NCI-H226 (cell line): Measurements from ENCODE around the gene BOLA3.
"Not testable (repeated sequence)": the region's sequence is repeated elsewhere in the genome, so short reads cannot be mapped to it uniquely, and the experiment has no call there.

Experiments used
- DNase-seq: peaks from one replicate; pipeline ENCODE4 v3.0.0-alpha.2; 2015

The BOLA3 gene, protein sequence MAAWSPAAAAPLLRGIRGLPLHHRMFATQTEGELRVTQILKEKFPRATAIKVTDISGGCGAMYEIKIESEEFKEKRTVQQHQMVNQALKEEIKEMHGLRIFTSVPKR

GRCh38 chr2:74147727-74148456, at the start of gene BOLA3:
Gene BOLA3, minus strand, starts transcription at chr2:74147912. Its CDS starts 38 bp downstream, at chr2:74147874.
- DNase-seq, result peak; percentile 66

GRCh38 chr2:74197049-74197448, 49.3 kb upstream of the BOLA3 start:
- DNase-seq, result no peak

- DNase-seq, result no peak
Observed at GRCh38 chr2:74194799-74195198, 47.1 kb upstream of the BOLA3 start.

- DNase-seq, result no peak
Observed at GRCh38 chr2:74191596-74192380, 44.1 kb upstream of the BOLA3 start.

- DNase-seq, result no peak
Observed at GRCh38 chr2:74188696-74189095, 41.0 kb upstream of the BOLA3 start.

DNA sequence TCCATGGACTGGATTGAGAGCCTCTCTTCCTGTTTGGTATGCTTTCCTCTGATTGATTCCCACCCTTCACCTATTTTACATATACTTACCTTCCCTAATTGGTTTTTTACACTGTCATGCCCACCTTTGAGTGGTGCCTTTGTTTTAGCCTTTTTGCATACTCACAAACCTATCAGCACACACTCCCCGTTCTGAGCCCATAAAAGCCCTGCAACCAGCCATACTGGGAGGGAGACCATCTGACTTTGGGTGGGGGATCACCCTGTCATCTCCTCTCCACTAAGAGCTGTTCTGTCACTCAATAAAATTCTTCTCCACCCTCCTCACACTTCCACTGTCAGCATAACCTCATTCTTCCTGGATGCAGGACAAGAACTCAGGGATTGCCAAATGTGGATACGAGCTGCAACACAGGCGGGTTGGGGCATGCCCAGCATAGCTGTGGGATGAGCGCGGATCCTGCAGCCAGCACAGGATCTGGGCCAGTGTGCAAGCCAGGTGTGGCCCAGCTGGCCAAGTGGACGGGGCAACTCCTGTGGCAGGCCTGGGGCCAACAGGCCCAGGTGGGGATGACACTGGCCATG, 40.4 kb upstream of the BOLA3 start:
- peak; percentile 84 for DNase-seq

DNA sequence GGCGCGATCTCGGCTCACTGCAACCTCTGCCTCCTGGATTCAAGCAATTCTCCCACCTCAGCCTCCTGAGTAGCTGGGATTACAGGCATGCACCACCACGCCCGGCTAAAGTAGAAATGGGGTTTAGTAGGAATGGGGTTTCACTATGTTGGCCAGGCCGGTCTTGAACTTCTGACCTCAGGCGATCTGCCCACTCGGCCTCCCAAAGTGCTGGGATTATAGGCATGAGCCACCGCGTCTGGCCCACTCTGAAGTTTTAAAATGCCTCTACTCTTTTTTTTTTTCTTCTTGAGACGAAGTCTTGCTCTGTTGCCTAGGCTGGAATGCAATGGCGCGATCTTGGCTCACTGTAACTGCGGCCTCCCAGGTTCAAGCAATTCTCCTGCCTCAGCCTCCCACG, 39.0 kb upstream of the BOLA3 start:
- DNase-seq, result not testable (repeated sequence)

GRCh38 chr2:74186038-74186437, 38.3 kb upstream of the BOLA3 start:
- no peak for DNase-seq

- DNase-seq, result no peak
Observed at GRCh38 chr2:74183878-74184277, 36.2 kb upstream of the BOLA3 start.

- no peak for DNase-seq
Observed at GRCh38 chr2:74181739-74182138, 34.0 kb upstream of the BOLA3 start.

- DNase-seq, result no peak
Observed at GRCh38 chr2:74179063-74179865, 31.6 kb upstream of the BOLA3 start.

DNA sequence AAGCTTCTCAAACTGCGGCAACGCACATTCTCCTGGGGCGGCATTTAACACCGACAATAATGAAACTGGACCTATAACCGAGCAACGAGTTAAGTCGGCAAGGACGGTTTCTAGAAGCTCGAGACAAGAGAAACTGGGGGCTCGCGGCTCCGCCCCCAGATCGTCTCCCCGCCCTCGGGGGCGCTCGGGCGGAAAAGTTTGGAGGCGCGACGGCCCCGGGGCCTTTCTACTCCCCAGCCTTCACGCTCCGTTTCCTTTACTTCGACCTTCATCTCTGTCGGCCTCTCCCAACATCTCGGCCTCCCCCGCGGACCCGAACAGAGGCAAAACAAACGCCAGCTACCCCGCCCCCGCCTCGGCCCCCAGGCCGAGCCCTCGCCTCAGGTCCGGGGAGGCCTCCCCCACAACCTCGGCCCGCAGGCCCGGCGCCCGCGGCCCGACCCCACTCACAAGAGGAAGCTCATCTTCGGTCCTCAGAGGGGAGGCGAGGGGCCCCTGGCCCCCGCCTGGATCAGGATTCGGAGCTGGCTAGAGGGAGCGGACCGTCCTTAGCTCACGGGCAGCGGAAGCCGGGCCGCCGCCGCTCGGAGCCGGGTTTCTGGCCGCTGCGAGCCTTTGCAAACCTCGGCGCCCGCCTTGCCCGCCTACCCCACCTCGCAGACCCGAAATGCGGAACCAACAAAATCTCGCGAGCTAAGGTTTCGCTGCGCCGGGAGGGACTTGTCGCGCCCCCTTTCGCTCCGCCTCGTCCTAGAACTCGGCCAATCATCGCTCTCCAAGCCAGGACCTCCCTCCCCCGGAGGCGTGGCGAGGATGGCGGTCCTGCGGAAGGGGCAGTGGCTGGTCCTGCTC, 30.7 kb upstream of the BOLA3 start, which contains the start of gene MOB1A:
Gene MOB1A (minus strand): TSS at position 669 of the 852 bp plus-strand sequence. CDS start 205 bp downstream, at position 464.
- peak; percentile 97 for DNase-seq

- DNase-seq, result no peak
Observed at GRCh38 chr2:74177696-74178095, 30.0 kb upstream of the BOLA3 start.

GRCh38 chr2:74174909-74175308, 27.2 kb upstream of the BOLA3 start:
- no peak for DNase-seq

GRCh38 chr2:74168739-74169138, 21.0 kb upstream of the BOLA3 start:
- DNase-seq, result no peak

DNA sequence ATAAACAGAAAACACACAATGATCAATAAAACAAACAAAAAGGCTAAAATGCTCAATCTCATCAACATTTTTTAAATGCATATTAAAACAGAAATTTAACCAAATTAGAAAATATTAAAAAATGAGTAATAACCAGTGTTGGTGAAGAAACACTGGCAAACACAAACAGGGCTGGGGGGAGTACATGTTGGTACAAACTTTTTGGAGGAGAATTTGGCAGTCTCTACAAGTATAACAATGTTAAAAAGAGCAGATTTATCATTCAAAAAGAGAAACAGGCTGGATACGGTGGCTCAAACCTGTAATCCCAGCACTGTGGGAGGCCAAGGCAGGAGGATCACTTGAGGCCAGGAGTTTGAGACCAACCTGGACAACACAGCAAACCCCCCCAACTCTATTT, 17.0 kb upstream of the BOLA3 start:
- DNase-seq, result no peak

DNA sequence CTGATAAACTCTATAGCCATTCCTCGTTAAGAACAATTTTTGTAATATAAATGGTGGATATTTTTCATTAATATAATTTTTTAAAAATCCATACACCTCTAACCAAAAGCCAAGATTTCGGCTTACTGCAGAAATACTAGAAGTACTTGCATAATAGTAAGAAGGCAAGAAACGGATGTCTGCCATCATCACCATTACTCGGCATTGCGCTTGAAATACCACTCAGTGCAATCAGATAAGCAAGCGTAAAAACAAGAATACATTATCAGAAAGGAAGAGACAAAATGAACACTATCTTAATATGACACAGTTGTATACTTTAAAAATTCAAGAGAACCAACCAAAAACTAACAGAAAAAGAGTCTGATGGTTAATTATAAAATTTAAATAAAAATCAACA, 15.2 kb upstream of the BOLA3 start:
- DNase-seq, result no peak

DNA sequence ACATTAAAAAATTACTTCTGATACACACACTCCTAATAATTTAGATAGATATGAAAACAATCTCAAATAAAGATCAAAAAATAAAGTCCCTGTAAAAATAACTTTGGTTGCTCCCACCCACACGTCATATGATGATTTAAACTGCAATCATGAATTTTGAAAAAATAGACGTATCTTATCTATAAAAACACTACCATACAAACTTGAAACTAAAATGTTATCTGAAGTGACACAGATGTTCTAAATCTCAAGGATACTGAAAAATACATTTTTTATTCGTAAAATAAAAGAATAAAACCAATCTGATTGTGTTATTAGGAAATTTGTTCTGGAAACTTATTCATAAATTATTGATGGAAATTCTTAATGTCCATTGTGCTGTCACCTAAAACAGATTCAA, 8.1 kb upstream of the BOLA3 start:
- DNase-seq, result no peak

DNA sequence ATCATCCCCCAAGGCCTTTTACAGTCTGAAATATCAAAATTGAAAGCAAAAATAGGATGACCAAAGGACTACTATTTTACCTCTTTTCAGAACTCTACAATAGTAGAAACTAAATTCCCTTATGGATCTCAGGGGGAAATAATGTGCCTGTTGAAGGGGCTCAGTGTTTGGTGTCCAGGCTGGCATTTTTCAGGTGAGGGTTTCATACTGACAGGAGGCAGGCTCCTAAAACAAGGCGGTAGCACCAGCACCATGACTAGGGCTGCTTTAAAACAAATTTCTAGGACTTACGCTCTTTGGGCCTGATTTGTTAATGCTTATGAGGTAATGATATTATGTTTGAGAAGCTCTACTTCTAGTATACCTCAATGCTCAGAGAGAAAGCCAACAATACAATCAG, 5.2 kb upstream of the BOLA3 start:
- no peak for DNase-seq

- DNase-seq, result no peak
Observed at GRCh38 chr2:74149570-74150319, 2.0 kb upstream of the BOLA3 start.

- no peak for DNase-seq
Observed at GRCh38 chr2:74149247-74149525, 1.5 kb upstream of the BOLA3 start.
